GM19328 (cell line): ENCODE data around the gene CEP72.
"Not testable (repeated sequence)": the region's sequence is repeated elsewhere in the genome, so short reads cannot be mapped to it uniquely, and the experiment has no call there.

Experiments
- ATAC-seq: cut with Tn5 transposase; IDR thresholded peaks from one replicate; pipeline ENCODE4 v1.9.1; 2021; ENCODE audit warnings: mild to moderate bottlenecking, moderate library complexity; ENCODE audit not compliant: unreplicated experiment

The CEP72 gene

GRCh38 chr5:680836-681235 lies 68.7 kb downstream of the CEP72 start:
- not testable (repeated sequence) for ATAC-seq

- ATAC-seq = not testable (repeated sequence)
Observed at GRCh38 chr5:681317-682191, 69.4 kb downstream of the CEP72 start.

- not testable (repeated sequence) for ATAC-seq
Observed at GRCh38 chr5:682216-682615, 70.1 kb downstream of the CEP72 start.

- not testable (repeated sequence) for ATAC-seq
Observed at GRCh38 chr5:682651-683358, 70.7 kb downstream of the CEP72 start.

- no peak for ATAC-seq
Observed at GRCh38 chr5:683551-684481, 71.7 kb downstream of the CEP72 start.

- ATAC-seq = no peak
Observed at GRCh38 chr5:684751-685216, 72.6 kb downstream of the CEP72 start.

GRCh38 chr5:685262-686171 lies 73.4 kb downstream of the CEP72 start:
- ATAC-seq = no peak

GRCh38 chr5:686172-686523 lies 74.0 kb downstream of the CEP72 start:
- not testable (repeated sequence) for ATAC-seq

GRCh38 chr5:686936-687335 lies 74.8 kb downstream of the CEP72 start:
- ATAC-seq = not testable (repeated sequence)

- ATAC-seq = not testable (repeated sequence)
Observed at GRCh38 chr5:688348-689010, 76.3 kb downstream of the CEP72 start.

GRCh38 chr5:690293-690692 lies 78.2 kb downstream of the CEP72 start:
- ATAC-seq = not testable (repeated sequence)

GRCh38 chr5:691049-691448 lies 78.9 kb downstream of the CEP72 start:
- not testable (repeated sequence) for ATAC-seq

GRCh38 chr5:691817-692528 lies 79.8 kb downstream of the CEP72 start:
- no peak for ATAC-seq

GRCh38 chr5:692529-693041 lies 80.4 kb downstream of the CEP72 start:
- peak; percentile 22 for ATAC-seq

- peak; percentile 72 for ATAC-seq
Observed at GRCh38 chr5:693271-694041, 81.3 kb downstream of the CEP72 start, which contains the start of gene TPPP. Gene TPPP (minus strand): TSS chr5:693352. CDS start chr5:678060, 15,292 bp downstream.

- ATAC-seq = not testable (repeated sequence)
Observed at GRCh38 chr5:694042-694431, 81.9 kb downstream of the CEP72 start.

GRCh38 chr5:695475-695874 lies 83.3 kb downstream of the CEP72 start:
- ATAC-seq = not testable (repeated sequence)

GRCh38 chr5:696191-696590 lies 84.1 kb downstream of the CEP72 start:
- not testable (repeated sequence) for ATAC-seq
